ENCODE data around the gene FLT3LG. TPM values are rescaled to one million over a fixed set of nuclear protein-coding genes. Genes with fewer than 3 reads are reported as not detected.

Gene FLT3LG
- total and polyA plus RNA-seq, 2 experiments from 2014 or later, result 0.49 to 1.8 TPM

- Histone ChIP-seq H2AFZ (peak within 1 kb of the TSS; percentile 90), H3K36me3 (ENCODE audit: insufficient read depth) (no peaks in the 10 kb centered on the region), H3K27me3 (ENCODE audit: insufficient read depth) (peaks cover 55% of the 10 kb centered on the region), H3K4me2 (peak within 1 kb of the TSS; percentile 94), H3K27ac (ENCODE audit: low read depth) (peak within 1 kb of the TSS; percentile 76; the same call in 1 of the 2 replicates), H3K9me2 (ENCODE audit: insufficient read depth) (no peaks in the 10 kb centered on the region), H3K4me3 (peak within 1 kb of the TSS; percentile 61), H3K4me1 (ENCODE audit: insufficient read depth) (peaks cover 18% of the 10 kb centered on the region), H4K20me1 (replicated peaks; ENCODE audit: insufficient read depth) (no peaks in the 10 kb centered on the region), H3K79me2 (replicated peaks; ENCODE audit: insufficient read depth) (no peaks in the 10 kb centered on the region), H3F3A (replicated peaks; ENCODE audit: low read depth) (peaks cover 16% of the 10 kb centered on the region)
- ATAC-seq (peak; percentile 10), DNase-seq (ENCODE audit: low spot score) (peak; percentile 90)
- peak within 1 kb of the TSS; percentile 32 for H3K27ac Mint-ChIP-seq
- H3K4me3 Mint-ChIP-seq, result peak within 1 kb of the TSS; percentile 71
- TF ChIP-seq, protein P1, sequence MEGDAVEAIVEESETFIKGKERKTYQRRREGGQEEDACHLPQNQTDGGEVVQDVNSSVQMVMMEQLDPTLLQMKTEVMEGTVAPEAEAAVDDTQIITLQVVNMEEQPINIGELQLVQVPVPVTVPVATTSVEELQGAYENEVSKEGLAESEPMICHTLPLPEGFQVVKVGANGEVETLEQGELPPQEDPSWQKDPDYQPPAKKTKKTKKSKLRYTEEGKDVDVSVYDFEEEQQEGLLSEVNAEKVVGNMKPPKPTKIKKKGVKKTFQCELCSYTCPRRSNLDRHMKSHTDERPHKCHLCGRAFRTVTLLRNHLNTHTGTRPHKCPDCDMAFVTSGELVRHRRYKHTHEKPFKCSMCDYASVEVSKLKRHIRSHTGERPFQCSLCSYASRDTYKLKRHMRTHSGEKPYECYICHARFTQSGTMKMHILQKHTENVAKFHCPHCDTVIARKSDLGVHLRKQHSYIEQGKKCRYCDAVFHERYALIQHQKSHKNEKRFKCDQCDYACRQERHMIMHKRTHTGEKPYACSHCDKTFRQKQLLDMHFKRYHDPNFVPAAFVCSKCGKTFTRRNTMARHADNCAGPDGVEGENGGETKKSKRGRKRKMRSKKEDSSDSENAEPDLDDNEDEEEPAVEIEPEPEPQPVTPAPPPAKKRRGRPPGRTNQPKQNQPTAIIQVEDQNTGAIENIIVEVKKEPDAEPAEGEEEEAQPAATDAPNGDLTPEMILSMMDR (conservative IDR thresholded peaks at IDR 0.05; ENCODE audit: low read depth in 2 of 2), result no peak
- TF ChIP-seq STAT1 (IDR thresholded peaks at IDR 0.05; ENCODE audit: unreplicated experiment), result no peak
- no peak for TF ChIP-seq NANOG (IDR thresholded peaks at IDR 0.05; ENCODE audit: borderline replicate concordance)
- TF ChIP-seq EZH2phosphoT487 (IDR thresholded peaks at IDR 0.05; ENCODE audit: unreplicated experiment), result no peak
- TF ChIP-seq ZNF114 (CRISPR knock-in tag; IDR thresholded peaks at IDR 0.05), result no peak
- TF ChIP-seq, protein P2, sequence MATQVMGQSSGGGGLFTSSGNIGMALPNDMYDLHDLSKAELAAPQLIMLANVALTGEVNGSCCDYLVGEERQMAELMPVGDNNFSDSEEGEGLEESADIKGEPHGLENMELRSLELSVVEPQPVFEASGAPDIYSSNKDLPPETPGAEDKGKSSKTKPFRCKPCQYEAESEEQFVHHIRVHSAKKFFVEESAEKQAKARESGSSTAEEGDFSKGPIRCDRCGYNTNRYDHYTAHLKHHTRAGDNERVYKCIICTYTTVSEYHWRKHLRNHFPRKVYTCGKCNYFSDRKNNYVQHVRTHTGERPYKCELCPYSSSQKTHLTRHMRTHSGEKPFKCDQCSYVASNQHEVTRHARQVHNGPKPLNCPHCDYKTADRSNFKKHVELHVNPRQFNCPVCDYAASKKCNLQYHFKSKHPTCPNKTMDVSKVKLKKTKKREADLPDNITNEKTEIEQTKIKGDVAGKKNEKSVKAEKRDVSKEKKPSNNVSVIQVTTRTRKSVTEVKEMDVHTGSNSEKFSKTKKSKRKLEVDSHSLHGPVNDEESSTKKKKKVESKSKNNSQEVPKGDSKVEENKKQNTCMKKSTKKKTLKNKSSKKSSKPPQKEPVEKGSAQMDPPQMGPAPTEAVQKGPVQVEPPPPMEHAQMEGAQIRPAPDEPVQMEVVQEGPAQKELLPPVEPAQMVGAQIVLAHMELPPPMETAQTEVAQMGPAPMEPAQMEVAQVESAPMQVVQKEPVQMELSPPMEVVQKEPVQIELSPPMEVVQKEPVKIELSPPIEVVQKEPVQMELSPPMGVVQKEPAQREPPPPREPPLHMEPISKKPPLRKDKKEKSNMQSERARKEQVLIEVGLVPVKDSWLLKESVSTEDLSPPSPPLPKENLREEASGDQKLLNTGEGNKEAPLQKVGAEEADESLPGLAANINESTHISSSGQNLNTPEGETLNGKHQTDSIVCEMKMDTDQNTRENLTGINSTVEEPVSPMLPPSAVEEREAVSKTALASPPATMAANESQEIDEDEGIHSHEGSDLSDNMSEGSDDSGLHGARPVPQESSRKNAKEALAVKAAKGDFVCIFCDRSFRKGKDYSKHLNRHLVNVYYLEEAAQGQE (IDR thresholded peaks at IDR 0.05; ENCODE audit: unreplicated experiment), result no peak
- TF ChIP-seq, protein P3, sequence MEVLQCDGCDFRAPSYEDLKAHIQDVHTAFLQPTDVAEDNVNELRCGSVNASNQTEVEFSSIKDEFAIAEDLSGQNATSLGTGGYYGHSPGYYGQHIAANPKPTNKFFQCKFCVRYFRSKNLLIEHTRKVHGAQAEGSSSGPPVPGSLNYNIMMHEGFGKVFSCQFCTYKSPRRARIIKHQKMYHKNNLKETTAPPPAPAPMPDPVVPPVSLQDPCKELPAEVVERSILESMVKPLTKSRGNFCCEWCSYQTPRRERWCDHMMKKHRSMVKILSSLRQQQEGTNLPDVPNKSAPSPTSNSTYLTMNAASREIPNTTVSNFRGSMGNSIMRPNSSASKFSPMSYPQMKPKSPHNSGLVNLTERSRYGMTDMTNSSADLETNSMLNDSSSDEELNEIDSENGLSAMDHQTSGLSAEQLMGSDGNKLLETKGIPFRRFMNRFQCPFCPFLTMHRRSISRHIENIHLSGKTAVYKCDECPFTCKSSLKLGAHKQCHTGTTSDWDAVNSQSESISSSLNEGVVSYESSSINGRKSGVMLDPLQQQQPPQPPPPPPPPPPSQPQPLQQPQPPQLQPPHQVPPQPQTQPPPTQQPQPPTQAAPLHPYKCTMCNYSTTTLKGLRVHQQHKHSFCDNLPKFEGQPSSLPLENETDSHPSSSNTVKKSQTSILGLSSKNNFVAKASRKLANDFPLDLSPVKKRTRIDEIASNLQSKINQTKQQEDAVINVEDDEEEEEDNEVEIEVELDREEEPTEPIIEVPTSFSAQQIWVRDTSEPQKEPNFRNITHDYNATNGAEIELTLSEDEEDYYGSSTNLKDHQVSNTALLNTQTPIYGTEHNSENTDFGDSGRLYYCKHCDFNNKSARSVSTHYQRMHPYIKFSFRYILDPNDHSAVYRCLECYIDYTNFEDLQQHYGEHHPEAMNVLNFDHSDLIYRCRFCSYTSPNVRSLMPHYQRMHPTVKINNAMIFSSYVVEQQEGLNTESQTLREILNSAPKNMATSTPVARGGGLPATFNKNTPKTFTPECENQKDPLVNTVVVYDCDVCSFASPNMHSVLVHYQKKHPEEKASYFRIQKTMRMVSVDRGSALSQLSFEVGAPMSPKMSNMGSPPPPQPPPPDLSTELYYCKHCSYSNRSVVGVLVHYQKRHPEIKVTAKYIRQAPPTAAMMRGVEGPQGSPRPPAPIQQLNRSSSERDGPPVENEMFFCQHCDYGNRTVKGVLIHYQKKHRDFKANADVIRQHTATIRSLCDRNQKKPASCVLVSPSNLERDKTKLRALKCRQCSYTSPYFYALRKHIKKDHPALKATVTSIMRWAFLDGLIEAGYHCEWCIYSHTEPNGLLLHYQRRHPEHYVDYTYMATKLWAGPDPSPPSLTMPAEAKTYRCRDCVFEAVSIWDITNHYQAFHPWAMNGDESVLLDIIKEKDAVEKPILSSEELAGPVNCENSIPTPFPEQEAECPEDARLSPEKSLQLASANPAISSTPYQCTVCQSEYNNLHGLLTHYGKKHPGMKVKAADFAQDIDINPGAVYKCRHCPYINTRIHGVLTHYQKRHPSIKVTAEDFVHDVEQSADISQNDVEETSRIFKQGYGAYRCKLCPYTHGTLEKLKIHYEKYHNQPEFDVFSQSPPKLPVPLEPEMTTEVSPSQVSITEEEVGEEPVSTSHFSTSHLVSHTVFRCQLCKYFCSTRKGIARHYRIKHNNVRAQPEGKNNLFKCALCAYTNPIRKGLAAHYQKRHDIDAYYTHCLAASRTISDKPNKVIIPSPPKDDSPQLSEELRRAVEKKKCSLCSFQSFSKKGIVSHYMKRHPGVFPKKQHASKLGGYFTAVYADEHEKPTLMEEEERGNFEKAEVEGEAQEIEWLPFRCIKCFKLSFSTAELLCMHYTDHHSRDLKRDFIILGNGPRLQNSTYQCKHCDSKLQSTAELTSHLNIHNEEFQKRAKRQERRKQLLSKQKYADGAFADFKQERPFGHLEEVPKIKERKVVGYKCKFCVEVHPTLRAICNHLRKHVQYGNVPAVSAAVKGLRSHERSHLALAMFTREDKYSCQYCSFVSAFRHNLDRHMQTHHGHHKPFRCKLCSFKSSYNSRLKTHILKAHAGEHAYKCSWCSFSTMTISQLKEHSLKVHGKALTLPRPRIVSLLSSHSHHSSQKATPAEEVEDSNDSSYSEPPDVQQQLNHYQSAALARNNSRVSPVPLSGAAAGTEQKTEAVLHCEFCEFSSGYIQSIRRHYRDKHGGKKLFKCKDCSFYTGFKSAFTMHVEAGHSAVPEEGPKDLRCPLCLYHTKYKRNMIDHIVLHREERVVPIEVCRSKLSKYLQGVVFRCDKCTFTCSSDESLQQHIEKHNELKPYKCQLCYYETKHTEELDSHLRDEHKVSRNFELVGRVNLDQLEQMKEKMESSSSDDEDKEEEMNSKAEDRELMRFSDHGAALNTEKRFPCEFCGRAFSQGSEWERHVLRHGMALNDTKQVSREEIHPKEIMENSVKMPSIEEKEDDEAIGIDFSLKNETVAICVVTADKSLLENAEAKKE (CRISPR knock-in tag; IDR thresholded peaks at IDR 0.05), result no peak
- TF ChIP-seq CREB1 (CRISPR knock-in tag; IDR thresholded peaks at IDR 0.05; ENCODE audit: low read depth), result no peak
- TF ChIP-seq POLR2AphosphoS5 (IDR thresholded peaks at IDR 0.05; ENCODE audit: low read depth), result no peak
- TF ChIP-seq EZH2 (IDR thresholded peaks at IDR 0.05; ENCODE audit: low read depth, unreplicated experiment), result no peak
- no peak for TF ChIP-seq ZNF331 (CRISPR knock-in tag; IDR thresholded peaks at IDR 0.05; ENCODE audit: low read depth)
- TF ChIP-seq, protein P4, sequence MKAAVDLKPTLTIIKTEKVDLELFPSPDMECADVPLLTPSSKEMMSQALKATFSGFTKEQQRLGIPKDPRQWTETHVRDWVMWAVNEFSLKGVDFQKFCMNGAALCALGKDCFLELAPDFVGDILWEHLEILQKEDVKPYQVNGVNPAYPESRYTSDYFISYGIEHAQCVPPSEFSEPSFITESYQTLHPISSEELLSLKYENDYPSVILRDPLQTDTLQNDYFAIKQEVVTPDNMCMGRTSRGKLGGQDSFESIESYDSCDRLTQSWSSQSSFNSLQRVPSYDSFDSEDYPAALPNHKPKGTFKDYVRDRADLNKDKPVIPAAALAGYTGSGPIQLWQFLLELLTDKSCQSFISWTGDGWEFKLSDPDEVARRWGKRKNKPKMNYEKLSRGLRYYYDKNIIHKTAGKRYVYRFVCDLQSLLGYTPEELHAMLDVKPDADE (IDR thresholded peaks at IDR 0.05), result no peak
- TF ChIP-seq JUNB (IDR thresholded peaks at IDR 0.05; ENCODE audit: unreplicated experiment), result no peak
- peaks cover 80% of the 10 kb centered on the region for H3K27me3 Mint-ChIP-seq (ENCODE audit: insufficient read depth, low read depth, poor library complexity)
- H3K4me1 Mint-ChIP-seq, result peaks cover 26% of the 10 kb centered on the region
- peaks cover 5% of the 10 kb centered on the region; the same call in 2 of the 3 replicates for H3K9me3 Mint-ChIP-seq
- H3K36me3 Mint-ChIP-seq (ENCODE audit: low read depth), result peaks cover 6% of the 10 kb centered on the region; the same call in 2 of the 3 replicates
These were observed 32.6 kb upstream of the FLT3LG start, which contains the start of gene SLC17A7 for GRCh38 chr19:49441210-49441959. Gene SLC17A7 (minus strand): TSS chr19:49441527. CDS start chr19:49441379, 148 bp downstream.
